ENCODE data around the gene HS3ST6.
"Not testable (repeated sequence)": the region's sequence is repeated elsewhere in the genome, so short reads cannot be mapped to it uniquely, and the experiment has no call there.

Gene HS3ST6

GRCh38 chr16:1876066-1876465 lies 42.1 kb downstream of the HS3ST6 start:
- DNase-seq = not testable (repeated sequence)

DNA sequence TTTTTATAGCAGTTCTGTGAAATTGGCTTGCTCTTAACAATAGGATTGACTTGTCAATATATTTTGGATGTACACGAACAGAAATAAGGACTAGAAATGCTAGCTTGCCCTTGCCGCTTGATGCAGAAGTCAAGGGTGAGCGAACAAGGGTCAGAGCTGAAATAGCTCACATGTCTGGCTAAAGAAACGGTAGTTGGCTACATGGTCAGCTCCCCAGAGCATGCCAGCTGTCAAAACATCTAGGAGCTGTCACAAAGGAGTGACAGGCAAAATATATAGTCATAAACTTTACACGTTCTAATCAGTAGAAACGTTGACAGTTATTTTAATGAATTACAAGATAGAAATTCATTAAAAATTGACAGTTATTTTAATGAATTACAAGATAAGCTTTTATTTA lies 43.4 kb downstream of the HS3ST6 start:
- no peak for DNase-seq

DNA sequence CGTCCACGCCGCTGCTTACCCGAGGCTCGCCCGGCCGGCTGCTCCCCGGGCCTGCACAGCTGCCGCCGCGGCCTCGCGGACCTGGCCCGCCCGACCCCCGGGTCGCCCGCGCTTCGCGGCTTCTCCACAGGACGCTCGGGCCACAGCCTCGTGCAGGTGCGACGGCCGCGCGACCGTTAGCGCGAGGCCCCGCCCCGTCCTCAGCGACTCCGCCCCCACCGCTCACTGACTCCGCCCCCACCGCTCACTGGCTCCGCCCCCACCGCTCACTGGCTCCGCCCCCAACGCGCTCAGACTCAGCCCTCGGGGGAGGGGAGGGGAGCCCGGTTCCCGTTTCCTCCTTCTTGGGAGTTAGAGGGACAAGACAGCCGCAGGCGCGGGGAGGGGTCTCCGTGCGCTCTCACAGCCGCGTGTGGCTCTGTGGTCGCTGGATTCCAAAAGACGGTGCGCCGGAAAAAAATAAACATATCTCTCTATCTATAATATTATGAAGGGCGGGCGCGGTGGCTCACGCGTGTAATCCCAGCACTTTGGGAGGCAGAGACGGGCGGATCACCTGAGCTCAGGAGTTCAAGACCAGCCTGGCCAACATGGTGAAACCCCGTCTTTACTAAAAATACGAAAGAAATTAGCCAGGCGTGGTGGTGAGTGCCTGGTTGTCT lies 46.1 kb downstream of the HS3ST6 start, which contains the start of gene MEIOB:
TSS of gene MEIOB (minus strand) at position 191 of the 662 bp plus-strand sequence. CDS start 3,989 bp downstream, outside the sequence.
- DNase-seq = peak; percentile 60

DNA sequence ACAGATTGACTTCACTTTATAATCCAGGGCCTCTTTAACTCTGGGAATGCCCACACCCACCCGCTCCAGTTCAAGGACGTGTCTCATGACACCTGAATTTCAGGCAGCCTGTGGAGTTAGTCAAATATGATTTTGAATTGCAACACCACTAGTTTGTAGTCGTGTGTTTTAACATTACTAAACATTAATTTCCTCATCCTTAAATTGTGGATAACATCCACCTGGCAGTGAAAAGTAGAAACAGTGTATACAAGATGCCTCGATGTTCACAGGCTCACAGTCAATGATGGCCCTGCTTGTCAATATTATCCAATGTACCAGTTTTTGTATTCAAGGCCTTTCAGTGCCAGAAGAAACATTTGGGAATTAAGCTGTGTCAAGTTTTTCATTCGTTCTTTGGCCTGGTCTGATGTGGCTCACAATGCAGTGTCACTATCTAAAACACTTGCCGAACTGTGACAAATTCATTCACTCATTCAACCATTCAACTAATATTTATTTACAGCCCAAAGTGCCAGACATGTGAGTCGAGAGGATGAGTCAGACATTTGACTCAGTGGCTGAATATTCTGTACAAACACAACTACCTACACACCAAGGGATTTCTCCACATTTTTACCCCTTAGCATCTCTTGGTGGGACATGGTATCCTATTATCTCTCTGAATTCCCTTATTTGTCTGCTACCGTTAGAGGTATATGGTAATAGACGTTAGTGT lies 47.7 kb downstream of the HS3ST6 start:
- no peak for DNase-seq

GRCh38 chr16:1865902-1866690 lies 52.1 kb downstream of the HS3ST6 start:
- no peak for DNase-seq

GRCh38 chr16:1863681-1864460 lies 54.3 kb downstream of the HS3ST6 start:
- DNase-seq = peak; percentile 61

DNA sequence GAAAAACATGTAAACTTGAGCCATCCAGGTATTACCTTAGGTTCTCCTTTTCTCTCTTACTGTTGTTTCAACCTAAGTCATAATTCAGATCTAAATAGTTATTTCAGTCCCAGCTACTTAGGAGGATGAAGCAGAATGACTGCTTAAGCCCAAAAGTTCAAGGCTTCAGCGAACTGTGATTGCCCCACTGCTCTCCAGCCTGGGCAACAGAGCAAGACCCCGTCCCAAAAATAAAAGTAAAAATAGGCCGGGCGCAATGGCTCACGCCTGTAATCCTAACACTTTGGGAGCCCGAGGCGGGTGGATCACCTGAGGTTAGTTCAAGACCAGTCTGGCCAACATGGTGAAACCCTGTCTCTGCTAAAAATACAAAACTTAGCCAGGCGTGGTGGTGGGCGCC lies 55.8 kb downstream of the HS3ST6 start:
- no peak for DNase-seq

- DNase-seq = no peak
These were observed 56.5 kb downstream of the HS3ST6 start for GRCh38 chr16:1861730-1862129.

Data from OCI-M1 (cell line).